SIG-M5 (cell line): ENCODE measurements around the gene DIRAS1.
"Not testable (repeated sequence)": the region's sequence is repeated elsewhere in the genome, so short reads cannot be mapped to it uniquely, and the experiment has no call there.

ENCODE experiments used
- DNase-seq: peaks from one replicate; lab custom pipeline; 2025; lab: John Stamatoyannopoulos, UW

The DIRAS1 gene

GRCh38 chr19:2676823-2677222 lies 44.3 kb downstream of the DIRAS1 start:
- no peak for DNase-seq

- DNase-seq = no peak
These were observed 45.3 kb downstream of the DIRAS1 start for GRCh38 chr19:2675892-2676291.

- no peak for DNase-seq
These were observed 51.0 kb downstream of the DIRAS1 start for GRCh38 chr19:2670217-2670616.

GRCh38 chr19:2668175-2668763 lies 52.9 kb downstream of the DIRAS1 start:
- no peak for DNase-seq

GRCh38 chr19:2667349-2667748 lies 53.8 kb downstream of the DIRAS1 start:
- DNase-seq = not testable (repeated sequence)

GRCh38 chr19:2666344-2666994 lies 54.7 kb downstream of the DIRAS1 start:
- no peak for DNase-seq

- no peak for DNase-seq
These were observed 56.1 kb downstream of the DIRAS1 start for GRCh38 chr19:2665103-2665502.
